IPS-15b (cell line): Measurements from ENCODE around the gene DOLK.
"Not testable (repeated sequence)": the region's sequence is repeated elsewhere in the genome, so short reads cannot be mapped to it uniquely, and the experiment has no call there.

Source experiments
- H3K27me3 ChIP-seq: one replicate; pipeline ENCODE4 v1.6.1; 2013; ENCODE audit warnings: low read length; ENCODE audit not compliant: control insufficient read depth, insufficient read depth
- H3K36me3 ChIP-seq: one replicate; pipeline ENCODE4 v1.6.1; 2013; ENCODE audit warnings: low read length; ENCODE audit not compliant: control insufficient read depth, insufficient read depth
- H3K4me1 ChIP-seq: one replicate; pipeline ENCODE4 v1.6.1; 2013; ENCODE audit warnings: mild to moderate bottlenecking, low read length; ENCODE audit not compliant: control insufficient read depth, insufficient read depth
- H3K4me3 ChIP-seq: one replicate; pipeline ENCODE4 v1.5.1; 2013; ENCODE audit warnings: low read depth, low read length
- H3K9ac ChIP-seq: one replicate; pipeline ENCODE4 v1.6.1; 2013; ENCODE audit warnings: low read depth, mild to moderate bottlenecking, low read length
- H3K9me3 ChIP-seq: one replicate; pipeline ENCODE4 v1.6.1; 2013; ENCODE audit warnings: mild to moderate bottlenecking, low read length; ENCODE audit not compliant: control insufficient read depth, insufficient read depth

DOLK gene

DNA sequence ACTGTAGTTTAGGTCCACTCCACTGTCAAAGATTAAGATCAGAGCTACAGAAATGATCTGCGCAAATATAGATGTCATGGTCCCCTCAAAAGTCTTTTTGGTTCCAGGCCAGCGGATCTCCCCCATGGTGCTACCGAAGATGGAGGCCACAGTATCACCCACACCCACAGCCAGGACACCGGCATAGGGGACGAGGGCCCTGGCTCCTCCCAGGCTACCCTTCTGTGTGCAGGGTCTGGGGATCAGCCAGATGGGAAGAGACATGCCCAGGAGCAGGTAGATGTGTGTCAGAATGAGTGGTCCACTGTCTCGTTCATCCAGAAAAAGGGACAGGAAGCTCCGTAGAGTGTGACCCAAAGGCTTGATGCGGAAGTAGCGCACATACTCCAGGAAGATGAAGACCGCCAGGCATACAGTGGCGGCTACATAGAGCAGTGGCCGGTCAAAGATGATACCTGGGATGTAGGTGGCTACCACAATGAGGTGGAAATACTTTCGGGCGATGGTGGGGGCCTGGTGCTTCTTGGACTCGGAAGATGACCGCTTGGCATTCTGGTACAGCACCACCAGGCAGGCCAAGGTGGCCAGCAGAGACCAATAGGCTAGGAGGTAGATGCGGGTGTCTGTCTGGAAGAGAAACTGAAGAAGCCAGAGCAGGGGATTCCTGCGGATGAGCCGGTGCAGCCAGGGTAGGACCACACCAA lies 1.5 kb downstream of the DOLK start:
- no peaks in the 10 kb centered on the region for H3K27me3 ChIP-seq
- H3K4me1 ChIP-seq = peaks cover 2% of the 10 kb centered on the region
- no peak overlapping the region for H3K9ac ChIP-seq
- H3K4me3 ChIP-seq = peak overlapping the region; percentile 92
- H3K9me3 ChIP-seq = no peaks in the 10 kb centered on the region
- peaks cover 4% of the 10 kb centered on the region for H3K36me3 ChIP-seq

DNA sequence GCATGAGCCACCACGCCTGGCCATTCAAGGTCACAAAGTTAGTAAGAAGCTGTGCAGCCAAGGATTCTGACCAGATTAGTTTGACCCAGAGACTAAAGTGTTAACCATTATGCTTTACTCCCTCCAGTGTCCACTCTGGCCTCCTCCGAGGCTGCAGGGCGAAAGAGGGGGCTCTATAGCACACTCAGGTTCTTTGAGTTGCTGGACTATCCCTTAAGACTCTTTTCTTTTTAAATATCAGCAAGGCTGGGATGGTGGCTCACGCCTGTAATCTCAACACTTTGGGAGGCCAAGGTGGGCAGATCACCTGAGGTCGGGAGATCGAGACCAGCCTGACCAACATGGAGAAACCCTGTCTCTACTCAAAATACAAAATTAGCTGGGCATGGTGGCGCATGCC lies 2.4 kb downstream of the DOLK start:
- H3K27me3 ChIP-seq, H3K36me3 ChIP-seq, H3K4me3 ChIP-seq, H3K4me1 ChIP-seq, H3K9me3 ChIP-seq, H3K9ac ChIP-seq: not testable (repeated sequence)

DNA sequence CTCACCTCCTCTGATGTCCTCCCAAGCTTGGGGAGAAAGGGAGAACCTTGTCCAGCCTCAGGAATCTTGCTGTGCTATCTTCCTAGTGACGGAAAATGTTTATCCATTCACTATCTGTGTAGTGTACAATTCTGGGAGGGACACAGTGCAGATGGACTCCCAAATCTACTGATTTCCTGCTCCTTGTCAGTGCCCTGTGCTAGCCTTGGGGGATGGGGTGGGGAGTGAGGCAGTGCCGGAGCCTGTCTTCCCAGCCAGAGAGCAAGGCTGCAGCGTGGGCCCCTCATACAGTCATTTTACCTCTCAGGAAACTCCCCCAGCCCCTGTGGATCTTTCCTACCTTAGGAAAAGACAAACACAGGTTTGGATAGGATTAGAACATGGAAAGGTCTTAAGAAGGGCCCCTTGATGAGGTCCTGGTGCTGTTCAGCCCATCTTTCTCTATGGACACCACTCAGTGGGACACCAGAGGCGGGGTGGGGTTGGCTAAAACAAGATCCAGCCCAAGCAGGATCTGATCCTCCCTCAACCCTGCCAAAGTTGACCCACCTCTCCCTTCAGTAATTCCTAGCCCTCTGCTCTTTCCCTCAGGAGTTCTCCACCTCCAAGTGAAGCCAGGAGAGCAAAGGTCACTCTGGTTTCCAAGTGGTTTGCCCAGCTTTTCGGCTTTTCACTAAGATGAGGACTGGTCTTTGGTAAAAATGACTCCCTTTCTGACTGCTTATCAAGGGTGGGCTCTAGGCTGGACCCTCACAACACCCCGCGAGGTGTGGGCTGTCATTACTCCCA lies 3.4 kb downstream of the DOLK start:
- peaks cover 2% of the 10 kb centered on the region for H3K4me1 ChIP-seq
- no peak overlapping the region for H3K9ac ChIP-seq
- H3K4me3 ChIP-seq = no peak overlapping the region
- H3K9me3 ChIP-seq = no peaks in the 10 kb centered on the region
- H3K27me3 ChIP-seq = no peaks in the 10 kb centered on the region
- H3K36me3 ChIP-seq = no peaks in the 10 kb centered on the region

DNA sequence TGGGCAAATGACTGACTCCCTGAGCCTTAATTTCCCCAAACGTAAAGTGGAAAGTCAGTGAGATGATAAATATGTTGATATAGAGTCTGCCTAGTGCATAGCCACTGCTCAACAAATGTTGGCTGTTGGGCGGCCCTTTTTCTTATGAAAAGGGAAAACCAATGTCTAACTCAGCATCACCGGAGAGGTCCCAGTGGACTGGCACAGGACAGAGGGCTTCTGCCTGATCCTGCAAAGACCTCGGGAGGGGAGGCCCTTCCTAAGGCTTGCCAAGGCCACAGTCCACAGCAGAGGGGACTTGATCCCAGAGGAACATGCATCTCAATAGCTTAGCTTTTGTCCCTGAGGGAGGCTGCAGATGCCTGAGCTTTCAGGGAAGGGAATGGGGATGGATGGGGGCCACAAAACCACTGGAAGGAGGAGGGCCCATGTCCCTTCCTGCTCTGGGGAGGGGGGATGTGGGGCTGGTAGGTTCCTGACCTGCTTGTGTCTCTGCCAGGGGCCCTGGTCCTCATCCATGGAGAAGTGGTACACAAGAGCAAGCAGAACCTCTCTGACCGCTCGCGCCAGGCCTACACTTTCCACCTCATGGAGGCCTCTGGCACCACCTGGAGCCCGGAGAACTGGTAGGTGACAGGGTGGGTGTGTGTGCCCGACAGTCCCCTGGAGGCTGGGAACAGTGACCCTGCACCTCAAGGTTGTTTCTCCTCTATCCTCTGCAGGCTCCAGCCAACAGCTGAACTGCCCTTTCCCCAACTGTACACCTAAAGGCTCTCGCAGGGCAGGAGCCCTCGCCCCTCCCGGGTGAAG lies 6.3 kb downstream of the DOLK start:
- Histone ChIP-seq H3K9me3 (no peaks in the 10 kb centered on the region), H3K4me1 (no peaks in the 10 kb centered on the region), H3K36me3 (no peaks in the 10 kb centered on the region), H3K27me3 (no peaks in the 10 kb centered on the region), H3K9ac (no peak overlapping the region), H3K4me3 (no peak overlapping the region)

DNA sequence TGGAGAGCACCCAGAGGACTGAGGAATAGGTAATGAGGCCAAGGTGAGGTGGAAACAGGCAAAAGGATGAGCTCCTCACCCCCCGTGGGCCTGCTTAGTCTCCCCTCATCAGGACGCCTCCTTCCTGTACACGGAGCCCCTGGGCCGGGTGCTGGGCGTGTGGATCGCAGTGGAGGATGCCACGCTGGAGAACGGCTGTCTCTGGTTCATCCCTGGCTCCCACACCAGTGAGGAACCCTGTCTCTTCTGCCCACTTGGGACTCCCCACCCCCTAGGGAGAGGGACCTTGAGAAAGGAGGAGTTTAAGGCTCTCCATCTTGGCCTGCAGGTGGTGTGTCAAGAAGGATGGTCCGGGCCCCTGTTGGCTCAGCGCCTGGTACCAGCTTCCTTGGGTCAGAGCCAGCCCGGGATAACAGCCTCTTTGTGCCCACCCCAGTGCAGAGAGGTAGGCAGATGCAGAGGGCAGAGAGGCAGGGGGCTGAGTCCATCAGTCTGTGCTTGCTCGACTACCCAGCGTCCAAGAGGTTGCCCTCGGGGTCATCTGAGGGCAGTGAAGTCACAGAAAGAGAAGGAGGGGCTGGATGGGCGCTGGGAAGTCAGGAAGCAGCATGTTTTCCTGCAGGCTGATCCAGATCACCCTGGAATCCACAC lies 7.0 kb downstream of the DOLK start:
- Histone ChIP-seq H3K9ac (no peak overlapping the region), H3K27me3 (no peaks in the 10 kb centered on the region), H3K9me3 (no peaks in the 10 kb centered on the region), H3K36me3 (no peaks in the 10 kb centered on the region), H3K4me1 (no peaks in the 10 kb centered on the region), H3K4me3 (no peak overlapping the region)

DNA sequence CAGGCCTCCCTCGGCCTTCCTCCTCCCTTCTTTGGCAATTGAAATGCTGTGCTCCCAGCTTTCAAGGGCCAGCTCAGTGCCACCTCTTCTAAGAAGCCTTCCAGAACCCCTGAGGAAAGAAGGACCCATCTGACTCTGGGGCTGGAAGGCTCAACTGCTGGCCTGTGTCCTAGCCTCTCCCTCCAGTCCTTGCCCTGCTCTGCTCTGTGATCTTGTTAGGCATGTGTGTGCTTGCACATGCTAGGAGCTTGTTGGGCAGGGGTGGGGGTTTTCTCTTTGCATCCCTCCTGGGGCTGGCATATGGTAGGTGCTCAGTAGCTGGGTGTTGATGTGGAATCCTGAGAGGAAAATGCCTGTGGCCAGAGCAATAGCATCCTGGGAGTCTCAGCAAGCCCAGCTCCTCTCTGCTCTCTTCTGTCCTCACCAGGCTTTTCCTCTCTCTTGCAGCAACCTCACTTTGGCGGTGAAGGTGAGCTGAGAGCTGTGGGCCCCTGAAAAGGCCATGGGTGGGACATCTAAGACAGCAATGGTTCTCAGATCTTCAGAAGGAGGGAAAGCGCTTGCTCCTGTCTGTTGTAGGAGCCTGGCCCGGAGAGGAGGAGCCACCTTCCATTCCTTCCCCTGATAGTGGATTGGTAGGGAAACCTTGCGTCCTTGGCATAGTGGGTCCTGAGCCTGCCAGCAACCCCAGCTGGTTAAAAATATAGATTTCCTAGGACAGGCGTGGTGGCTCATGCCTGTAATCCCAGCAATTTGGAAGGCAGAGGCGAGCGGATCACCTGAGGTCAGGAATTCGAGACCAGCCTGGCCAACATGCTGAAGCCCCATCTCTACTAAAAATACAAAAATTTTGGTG lies 9.9 kb downstream of the DOLK start:
- H3K27me3 ChIP-seq = no peaks in the 10 kb centered on the region
- no peak overlapping the region for H3K9ac ChIP-seq
- H3K4me3 ChIP-seq = no peak overlapping the region
- H3K4me1 ChIP-seq = no peaks in the 10 kb centered on the region
- no peaks in the 10 kb centered on the region for H3K36me3 ChIP-seq
- no peaks in the 10 kb centered on the region for H3K9me3 ChIP-seq

DNA sequence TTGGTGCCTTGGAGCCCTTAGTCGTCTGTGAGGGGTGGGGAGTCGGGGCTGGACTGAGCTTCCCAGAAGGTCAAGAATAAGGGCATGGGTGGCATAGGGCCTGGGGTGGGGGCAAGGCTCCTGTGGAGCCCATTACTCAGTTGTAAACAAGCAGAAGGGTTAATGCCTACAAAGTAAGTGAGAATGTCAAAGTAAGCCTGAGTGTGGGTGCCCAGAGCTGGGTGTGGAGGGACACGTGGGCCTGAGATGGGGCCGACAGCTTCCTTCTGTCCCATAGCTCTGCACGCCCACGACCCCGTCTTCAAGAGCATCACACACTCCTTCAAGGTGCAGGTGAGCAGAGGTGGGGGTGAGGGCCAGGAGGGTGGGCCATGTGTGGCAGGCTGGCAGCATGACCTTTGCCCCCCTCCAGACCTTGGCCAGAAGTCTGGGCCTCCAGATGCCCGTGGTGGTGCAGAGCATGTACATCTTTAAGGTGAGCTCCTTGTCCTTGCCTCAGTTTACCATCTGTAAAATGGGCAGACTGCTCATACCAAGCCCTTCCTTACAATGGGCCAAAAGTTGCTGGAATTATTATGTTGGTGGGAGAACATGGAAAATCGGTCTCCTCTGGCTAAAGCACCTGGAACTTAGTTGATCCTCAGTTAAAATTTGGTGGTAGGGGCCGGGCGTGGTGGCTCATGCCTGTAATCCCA lies 11.1 kb downstream of the DOLK start:
- Histone ChIP-seq H3K4me1 (no peaks in the 10 kb centered on the region), H3K36me3 (no peaks in the 10 kb centered on the region), H3K27me3 (no peaks in the 10 kb centered on the region), H3K9ac (no peak overlapping the region), H3K4me3 (no peak overlapping the region), H3K9me3 (no peaks in the 10 kb centered on the region)

DNA sequence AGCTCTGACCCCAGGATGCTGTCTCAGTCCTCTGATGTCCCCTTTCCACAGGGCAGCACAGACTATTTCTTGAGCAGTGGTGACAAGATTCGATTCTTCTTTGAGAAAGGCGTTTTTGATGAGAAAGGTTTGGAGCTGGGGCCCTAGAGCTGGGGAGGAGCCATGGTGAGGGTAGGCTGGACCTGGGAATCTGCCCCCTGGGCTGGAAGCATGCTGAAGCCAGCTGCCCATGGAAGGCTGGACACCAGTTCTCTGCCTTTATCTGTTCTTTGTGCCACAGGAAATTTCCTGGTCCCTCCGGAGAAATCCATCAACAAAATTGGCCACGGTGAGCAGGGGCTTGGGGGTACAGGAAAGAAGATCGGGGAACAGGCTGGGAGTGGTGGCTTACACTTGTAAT lies 13.7 kb downstream of the DOLK start:
- no peaks in the 10 kb centered on the region for H3K4me1 ChIP-seq
- H3K36me3 ChIP-seq = no peaks in the 10 kb centered on the region
- H3K9me3 ChIP-seq = no peaks in the 10 kb centered on the region
- no peak overlapping the region for H3K4me3 ChIP-seq
- no peak overlapping the region for H3K9ac ChIP-seq
- no peaks in the 10 kb centered on the region for H3K27me3 ChIP-seq

DNA sequence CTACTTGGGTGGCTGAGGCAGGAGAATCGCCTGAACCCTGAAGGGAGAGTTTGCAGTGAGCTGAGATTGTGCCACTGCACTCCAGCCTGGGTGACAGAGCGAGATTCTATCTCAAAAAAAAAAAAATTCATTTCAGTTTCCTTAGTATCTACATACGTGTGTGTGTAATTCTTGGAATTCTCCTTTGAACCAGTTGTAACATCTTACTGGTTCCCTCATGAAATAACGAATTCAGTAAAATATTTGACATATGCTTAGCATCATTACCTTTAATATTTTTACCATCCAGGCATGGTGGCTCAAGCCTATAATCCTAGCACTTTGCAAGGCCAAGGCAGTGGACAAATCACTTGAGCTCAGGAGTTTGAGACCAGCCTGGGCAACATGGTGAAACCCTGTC lies 17.8 kb downstream of the DOLK start:
- Histone ChIP-seq H3K27me3 (no peaks in the 10 kb centered on the region), H3K9ac (no peak overlapping the region), H3K4me1 (no peaks in the 10 kb centered on the region)

DNA sequence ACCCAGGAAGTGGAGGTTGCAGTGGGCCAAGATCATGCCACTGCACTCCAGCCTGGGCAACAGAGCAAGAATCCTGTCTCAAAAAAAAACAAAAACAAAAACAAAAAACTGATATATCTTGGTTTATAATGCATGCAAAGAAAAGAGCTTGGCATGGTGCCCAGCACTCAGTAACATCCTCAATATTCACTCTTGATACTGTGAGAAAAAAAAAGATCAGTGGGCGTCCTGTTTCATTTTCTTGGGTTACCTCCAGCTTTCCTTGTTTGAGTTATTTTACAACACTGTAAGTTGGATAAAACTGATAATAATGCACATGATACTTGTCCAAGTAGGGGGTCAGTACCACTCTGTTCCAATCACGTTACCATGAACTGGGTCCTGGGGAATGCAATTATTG lies 18.8 kb downstream of the DOLK start:
- Histone ChIP-seq H3K9ac (no peak overlapping the region), H3K36me3 (no peaks in the 10 kb centered on the region), H3K4me3 (no peak overlapping the region), H3K4me1 (no peaks in the 10 kb centered on the region), H3K9me3 (no peaks in the 10 kb centered on the region), H3K27me3 (no peaks in the 10 kb centered on the region)

More for the DNA sequence above, 17.8 kb downstream of the DOLK start:
- H3K4me3 ChIP-seq = no peak overlapping the region
- H3K9me3 ChIP-seq = no peaks in the 10 kb centered on the region
- no peaks in the 10 kb centered on the region for H3K36me3 ChIP-seq
